ENCODE results near the gene UBR3.

The UBR3 gene, protein sequence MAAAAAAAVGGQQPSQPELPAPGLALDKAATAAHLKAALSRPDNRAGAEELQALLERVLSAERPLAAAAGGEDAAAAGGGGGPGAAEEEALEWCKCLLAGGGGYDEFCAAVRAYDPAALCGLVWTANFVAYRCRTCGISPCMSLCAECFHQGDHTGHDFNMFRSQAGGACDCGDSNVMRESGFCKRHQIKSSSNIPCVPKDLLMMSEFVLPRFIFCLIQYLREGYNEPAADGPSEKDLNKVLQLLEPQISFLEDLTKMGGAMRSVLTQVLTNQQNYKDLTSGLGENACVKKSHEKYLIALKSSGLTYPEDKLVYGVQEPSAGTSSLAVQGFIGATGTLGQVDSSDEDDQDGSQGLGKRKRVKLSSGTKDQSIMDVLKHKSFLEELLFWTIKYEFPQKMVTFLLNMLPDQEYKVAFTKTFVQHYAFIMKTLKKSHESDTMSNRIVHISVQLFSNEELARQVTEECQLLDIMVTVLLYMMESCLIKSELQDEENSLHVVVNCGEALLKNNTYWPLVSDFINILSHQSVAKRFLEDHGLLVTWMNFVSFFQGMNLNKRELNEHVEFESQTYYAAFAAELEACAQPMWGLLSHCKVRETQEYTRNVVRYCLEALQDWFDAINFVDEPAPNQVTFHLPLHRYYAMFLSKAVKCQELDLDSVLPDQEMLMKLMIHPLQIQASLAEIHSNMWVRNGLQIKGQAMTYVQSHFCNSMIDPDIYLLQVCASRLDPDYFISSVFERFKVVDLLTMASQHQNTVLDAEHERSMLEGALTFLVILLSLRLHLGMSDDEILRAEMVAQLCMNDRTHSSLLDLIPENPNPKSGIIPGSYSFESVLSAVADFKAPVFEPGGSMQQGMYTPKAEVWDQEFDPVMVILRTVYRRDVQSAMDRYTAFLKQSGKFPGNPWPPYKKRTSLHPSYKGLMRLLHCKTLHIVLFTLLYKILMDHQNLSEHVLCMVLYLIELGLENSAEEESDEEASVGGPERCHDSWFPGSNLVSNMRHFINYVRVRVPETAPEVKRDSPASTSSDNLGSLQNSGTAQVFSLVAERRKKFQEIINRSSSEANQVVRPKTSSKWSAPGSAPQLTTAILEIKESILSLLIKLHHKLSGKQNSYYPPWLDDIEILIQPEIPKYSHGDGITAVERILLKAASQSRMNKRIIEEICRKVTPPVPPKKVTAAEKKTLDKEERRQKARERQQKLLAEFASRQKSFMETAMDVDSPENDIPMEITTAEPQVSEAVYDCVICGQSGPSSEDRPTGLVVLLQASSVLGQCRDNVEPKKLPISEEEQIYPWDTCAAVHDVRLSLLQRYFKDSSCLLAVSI (N-terminal part only)

DNA sequence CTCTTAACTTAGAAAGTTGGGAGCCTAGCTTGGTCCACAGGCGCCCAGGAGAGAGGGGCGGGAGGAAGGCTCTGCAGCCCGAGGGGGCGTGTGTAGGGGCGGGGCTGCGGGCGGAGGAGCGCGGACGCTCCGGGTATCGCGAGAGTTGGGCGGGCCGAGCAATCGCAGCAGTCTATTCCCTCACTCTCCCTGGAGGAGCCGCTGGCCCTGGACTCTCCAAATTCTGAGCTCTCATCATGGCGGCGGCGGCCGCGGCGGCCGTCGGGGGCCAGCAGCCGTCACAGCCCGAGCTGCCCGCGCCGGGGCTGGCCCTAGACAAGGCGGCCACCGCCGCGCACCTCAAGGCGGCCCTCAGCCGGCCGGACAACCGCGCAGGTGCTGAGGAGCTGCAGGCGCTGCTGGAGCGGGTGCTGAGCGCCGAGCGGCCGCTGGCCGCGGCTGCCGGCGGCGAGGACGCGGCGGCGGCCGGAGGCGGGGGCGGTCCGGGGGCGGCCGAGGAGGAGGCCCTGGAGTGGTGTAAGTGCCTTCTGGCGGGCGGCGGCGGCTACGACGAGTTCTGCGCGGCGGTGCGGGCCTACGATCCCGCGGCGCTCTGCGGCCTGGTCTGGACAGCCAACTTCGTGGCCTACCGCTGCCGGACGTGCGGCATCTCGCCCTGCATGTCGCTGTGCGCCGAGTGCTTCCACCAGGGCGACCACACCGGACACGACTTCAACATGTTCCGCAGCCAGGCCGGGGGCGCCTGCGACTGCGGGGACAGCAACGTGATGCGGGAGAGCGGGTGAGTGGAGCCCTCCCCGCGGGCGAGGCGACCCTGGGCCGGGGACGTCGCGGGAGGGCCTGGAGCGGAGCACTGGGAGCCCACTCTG, at the start of gene UBR3:
TSS of gene UBR3 (plus strand) at position 183 of the 869 bp plus-strand sequence. CDS start at position 237, 54 bp downstream.
- no peaks in the 10 kb centered on the region for H3K27me3 ChIP-seq (replicated peaks; ENCODE audit: control insufficient read depth, insufficient read depth, low read length)
- TF ChIP-seq, protein P1, sequence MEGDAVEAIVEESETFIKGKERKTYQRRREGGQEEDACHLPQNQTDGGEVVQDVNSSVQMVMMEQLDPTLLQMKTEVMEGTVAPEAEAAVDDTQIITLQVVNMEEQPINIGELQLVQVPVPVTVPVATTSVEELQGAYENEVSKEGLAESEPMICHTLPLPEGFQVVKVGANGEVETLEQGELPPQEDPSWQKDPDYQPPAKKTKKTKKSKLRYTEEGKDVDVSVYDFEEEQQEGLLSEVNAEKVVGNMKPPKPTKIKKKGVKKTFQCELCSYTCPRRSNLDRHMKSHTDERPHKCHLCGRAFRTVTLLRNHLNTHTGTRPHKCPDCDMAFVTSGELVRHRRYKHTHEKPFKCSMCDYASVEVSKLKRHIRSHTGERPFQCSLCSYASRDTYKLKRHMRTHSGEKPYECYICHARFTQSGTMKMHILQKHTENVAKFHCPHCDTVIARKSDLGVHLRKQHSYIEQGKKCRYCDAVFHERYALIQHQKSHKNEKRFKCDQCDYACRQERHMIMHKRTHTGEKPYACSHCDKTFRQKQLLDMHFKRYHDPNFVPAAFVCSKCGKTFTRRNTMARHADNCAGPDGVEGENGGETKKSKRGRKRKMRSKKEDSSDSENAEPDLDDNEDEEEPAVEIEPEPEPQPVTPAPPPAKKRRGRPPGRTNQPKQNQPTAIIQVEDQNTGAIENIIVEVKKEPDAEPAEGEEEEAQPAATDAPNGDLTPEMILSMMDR (IDR thresholded peaks at IDR 0.05; ENCODE audit: insufficient read depth, low read length, poor library complexity, severe bottlenecking), result no peak
- peak; percentile 91 for DNase-seq (ENCODE audit: extremely low read depth, insufficient read length)
- H3K36me3 ChIP-seq (ENCODE audit: control insufficient read depth, insufficient read depth, low read length), result no peaks in the 10 kb centered on the region
- H3K4me3 ChIP-seq (replicated peaks; ENCODE audit: low read depth, low read length), result peak within 1 kb of the TSS; percentile 91

DNA sequence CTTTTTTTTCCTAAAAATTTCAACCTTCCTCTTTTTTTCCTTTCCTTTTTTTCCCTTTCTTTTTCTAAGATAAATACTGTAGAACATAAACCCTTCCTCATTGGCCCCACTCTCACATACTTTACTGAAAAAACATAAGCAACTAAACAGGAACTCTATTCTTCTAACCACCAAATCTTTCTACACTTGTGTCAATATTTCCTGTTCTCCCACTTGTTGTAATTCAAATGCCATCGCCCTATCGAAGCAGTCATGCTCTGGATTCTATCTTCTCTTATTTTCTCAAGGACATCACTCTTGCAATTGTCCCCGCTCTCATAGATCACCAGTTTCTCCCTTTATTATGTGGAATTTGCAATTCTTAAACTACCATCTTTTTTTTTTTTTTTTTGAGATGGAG, 48.8 kb upstream of the UBR3 start:
- Histone ChIP-seq H3K36me3 (ENCODE audit: control insufficient read depth, insufficient read depth, low read length) (no peaks in the 10 kb centered on the region), H3K27me3 (replicated peaks; ENCODE audit: control insufficient read depth, insufficient read depth, low read length) (no peaks in the 10 kb centered on the region), H3K4me3 (replicated peaks; ENCODE audit: low read depth, low read length) (no peak overlapping the region)
- TF ChIP-seq, protein P1 (IDR thresholded peaks at IDR 0.05; ENCODE audit: insufficient read depth, low read length, poor library complexity, severe bottlenecking), result no peak
- DNase-seq (ENCODE audit: extremely low read depth, insufficient read length), result no peak

DNA sequence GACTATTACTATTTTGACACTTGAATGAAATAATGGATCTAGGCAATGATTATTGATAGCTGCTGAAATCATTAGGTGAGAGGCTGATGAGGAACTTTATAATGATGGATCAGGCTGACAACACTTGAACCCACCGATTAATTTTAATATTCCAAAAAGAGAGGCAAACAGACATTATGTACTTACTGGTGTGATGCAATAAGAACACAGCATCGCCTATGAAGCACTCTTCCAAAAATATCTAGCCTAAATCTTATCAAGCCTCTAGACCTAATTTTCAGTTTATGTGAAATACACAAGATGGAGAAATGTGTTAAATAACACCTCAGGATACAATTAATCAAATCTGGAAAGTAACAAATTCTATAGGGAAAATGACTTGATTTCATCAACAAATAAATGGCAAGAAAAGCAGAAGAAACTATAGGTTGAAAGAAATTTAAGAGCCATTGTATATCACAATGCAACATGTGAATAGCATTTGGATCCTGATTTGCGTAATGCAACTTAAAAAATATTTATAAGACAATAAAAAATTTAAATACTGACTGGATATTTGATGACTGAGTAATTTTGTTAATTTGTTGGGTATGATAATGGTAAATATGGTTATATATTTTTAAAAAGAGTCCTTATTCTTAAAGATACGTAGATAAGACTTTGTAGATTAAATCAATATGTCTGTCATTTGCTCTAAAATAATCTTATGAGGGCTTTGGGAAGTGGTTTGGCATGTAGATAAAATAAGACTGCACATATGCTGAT, 45.8 kb upstream of the UBR3 start:
- no peak for DNase-seq (ENCODE audit: extremely low read depth, insufficient read length)
- Histone ChIP-seq H3K36me3 (ENCODE audit: control insufficient read depth, insufficient read depth, low read length) (no peaks in the 10 kb centered on the region), H3K4me3 (replicated peaks; ENCODE audit: low read depth, low read length) (no peak overlapping the region), H3K27me3 (replicated peaks; ENCODE audit: control insufficient read depth, insufficient read depth, low read length) (no peaks in the 10 kb centered on the region)
- TF ChIP-seq, protein P1 (IDR thresholded peaks at IDR 0.05; ENCODE audit: insufficient read depth, low read length, poor library complexity, severe bottlenecking), result no peak

DNA sequence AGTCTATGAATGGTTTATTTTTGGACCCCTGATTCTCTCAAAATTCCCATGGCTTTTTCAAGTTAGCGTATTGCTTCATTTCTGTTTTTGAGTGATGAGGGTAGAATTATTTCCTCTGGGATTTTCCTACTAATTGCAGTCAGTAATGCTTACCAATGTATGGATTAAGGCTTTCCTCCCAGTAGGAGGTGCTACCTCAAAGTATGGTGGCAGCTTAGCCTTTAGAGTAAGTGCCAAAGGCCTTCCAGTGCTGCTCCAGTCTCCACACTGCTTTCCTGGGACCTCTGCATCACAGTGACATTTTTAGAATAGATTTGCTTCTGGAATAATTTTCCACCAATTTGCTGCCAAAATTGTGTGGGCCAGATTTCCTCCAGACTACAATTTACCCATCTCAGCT, 44.7 kb upstream of the UBR3 start:
- no peak for DNase-seq (ENCODE audit: extremely low read depth, insufficient read length)
- Histone ChIP-seq H3K4me3 (replicated peaks; ENCODE audit: low read depth, low read length) (no peak overlapping the region), H3K36me3 (ENCODE audit: control insufficient read depth, insufficient read depth, low read length) (no peaks in the 10 kb centered on the region), H3K27me3 (replicated peaks; ENCODE audit: control insufficient read depth, insufficient read depth, low read length) (no peaks in the 10 kb centered on the region)
- TF ChIP-seq, protein P1 (IDR thresholded peaks at IDR 0.05; ENCODE audit: insufficient read depth, low read length, poor library complexity, severe bottlenecking), result no peak

Data from GM06990 (cell line).